HepG2 (cell line): ENCODE data around the gene ABCC3. TPM values are rescaled to one million over a fixed set of nuclear protein-coding genes. Genes with fewer than 3 reads are reported as not detected.

ENCODE experiments used
- AHR ChIP-seq: IDR thresholded peaks from 2 replicates; pipeline ENCODE4 v1.6.1; 2018; ENCODE audit warnings: missing genetic modification reagents, missing compliant biosample characterization
- CBX5 ChIP-seq: sonication (generic); formaldehyde crosslinking; IDR thresholded peaks from 2 replicates; pipeline ENCODE4 v1.4.0; 2020; ENCODE audit warnings: missing genetic modification reagents, borderline replicate concordance
- FOXA3 ChIP-seq: IDR thresholded peaks from 2 replicates; pipeline ENCODE4 v1.6.1; 2016; ENCODE audit warnings: missing genetic modification reagents, missing compliant biosample characterization
- GTF2F1 ChIP-seq: fragments of 150-350 bp; IDR thresholded peaks from 2 replicates; pipeline ENCODE4 v1.6.1; 2014; ENCODE audit warnings: low read length
- HNRNPL ChIP-seq: fragments of 200-400 bp; formaldehyde crosslinking; IDR thresholded peaks from 2 replicates; pipeline ENCODE4 v1.6.1; 2017; ENCODE audit warnings: mild to moderate bottlenecking, low read depth, low read length
- MAFG ChIP-seq: sonication (generic); formaldehyde crosslinking; IDR thresholded peaks from 2 replicates; pipeline ENCODE4 v1.5.1; 2020; ENCODE audit warnings: mild to moderate bottlenecking, missing genetic modification reagents
- MTERF4 ChIP-seq: sonication (generic); formaldehyde crosslinking; IDR thresholded peaks from 2 replicates; pipeline ENCODE4 v1.8.0; 2023; ENCODE audit warnings: mild to moderate bottlenecking, missing genetic modification reagents
- PHF5A ChIP-seq: IDR thresholded peaks from one replicate; pipeline ENCODE4 v1.6.1; 2018; ENCODE audit warnings: low read depth, missing genetic modification reagents; ENCODE audit not compliant: unreplicated experiment
- SOX6 ChIP-seq, 2 experiments: fragments of 450-650 bp in 1 of 2; sonication (generic) in 1 of 2; formaldehyde crosslinking in 1 of 2; IDR thresholded peaks; 2 replicates each; pipeline versions ENCODE4 v1.4.0 to v1.6.1; 2017 to 2020; ENCODE audit warnings: antibody characterized with exemption in 1 of 2, mild to moderate bottlenecking in 1 of 2, missing genetic modification reagents in 1 of 2
- TRAFD1 ChIP-seq: sonication (generic); formaldehyde crosslinking; IDR thresholded peaks from 2 replicates; pipeline ENCODE4 v1.5.1; 2020; ENCODE audit warnings: missing genetic modification reagents, mild to moderate bottlenecking, borderline replicate concordance
- ZBTB21 ChIP-seq: sonication (generic); formaldehyde crosslinking; IDR thresholded peaks from 2 replicates; pipeline ENCODE4 v1.4.0; 2020; ENCODE audit warnings: missing genetic modification reagents
- ZBTB26 ChIP-seq: IDR thresholded peaks from 2 replicates; pipeline ENCODE4 v1.6.1; 2016; ENCODE audit warnings: missing compliant biosample characterization, missing genetic modification reagents, borderline replicate concordance
- ZBTB4 ChIP-seq: sonication (generic); formaldehyde crosslinking; IDR thresholded peaks from 2 replicates; pipeline ENCODE4 v1.4.0; 2020; ENCODE audit warnings: missing genetic modification reagents, mild to moderate bottlenecking, borderline replicate concordance
- ZBTB7B ChIP-seq: sonication (generic); formaldehyde crosslinking; IDR thresholded peaks from 2 replicates; pipeline ENCODE4 v1.4.0; 2020; ENCODE audit warnings: missing genetic modification reagents
- ZNF576 ChIP-seq: sonication (generic); formaldehyde crosslinking; IDR thresholded peaks from 2 replicates; pipeline ENCODE4 v1.4.0; 2020; ENCODE audit warnings: mild to moderate bottlenecking, missing genetic modification reagents
- ZNF607 ChIP-seq: sonication (generic); formaldehyde crosslinking; IDR thresholded peaks from 2 replicates; pipeline ENCODE4 v1.5.1; 2020; ENCODE audit warnings: missing genetic modification reagents, mild to moderate bottlenecking, borderline replicate concordance
- ZNF691 ChIP-seq: sonication (generic); formaldehyde crosslinking; IDR thresholded peaks from 2 replicates; pipeline ENCODE4 v1.4.0; 2020; ENCODE audit warnings: missing genetic modification reagents, low read depth, mild to moderate bottlenecking, borderline replicate concordance
- ZNF781 ChIP-seq: sonication (generic); formaldehyde crosslinking; IDR thresholded peaks from 2 replicates; pipeline ENCODE4 v1.5.1; 2020; ENCODE audit warnings: borderline replicate concordance, mild to moderate bottlenecking, missing genetic modification reagents; ENCODE audit errors: not compliant biosample characterization
- ZSCAN31 ChIP-seq: sonication (generic); formaldehyde crosslinking; IDR thresholded peaks from 2 replicates; pipeline ENCODE4 v1.5.0; 2020; ENCODE audit warnings: low read depth, mild to moderate bottlenecking, missing genetic modification reagents
- polyA plus RNA-seq, 8 experiments: library from polyadenylated mRNA; depleted of rRNA in 3 of 8; stranded (reverse) in 7 of 8; unstranded in 1 of 8; fragments of >200 nt; fragmentation: Illumina TruSeq in 4 of 8; extraction: Trizol in 4 of 8; gene quantifications; 2 replicates each; pipeline versions ENCODE4 v1.2.1 to v1.2.3, GENCODE V29; 2011 to 2016; ENCODE audit warnings: low read depth in 4 of 8, missing spikeins in 1 of 8, mixed read lengths in 1 of 8; ENCODE audit not compliant: insufficient read depth in 1 of 8
- total RNA-seq, 5 experiments: library from RNA; depleted of rRNA; stranded (reverse); fragments of >200 nt; fragmentation: Illumina TruSeq; extraction: Trizol; gene quantifications; 2 replicates each; pipeline ENCODE4 v1.2.3, GENCODE V29; 2016; ENCODE audit warnings: low read depth in 1 of 5

ABCC3 gene
- total and polyA plus RNA-seq, 2 of the 13 experiments (the other 11 are each of a cell fraction or from before 2014, with no cell fraction given): 25.2 to 50.7 TPM

GRCh38 chr17:50627782-50628601 lies 6.7 kb upstream of the ABCC3 start (continued):
- TF ChIP-seq ZBTB4 (CRISPR knock-in tag) (0 out of 2 replicates have a peak, but pooled peaks have one; percentile 49), ZBTB26 (CRISPR knock-in tag) (peak; percentile 29; the same call in 1 of the 2 replicates), PHF5A (CRISPR knock-in tag) (peak; percentile 69), CBX5 (0 out of 2 replicates have a peak, but pooled peaks have one; percentile 30), ZSCAN31 (no peak; the same call in 1 of the 2 replicates), SOX6 (IDR thresholded peaks at IDR 0.05) (no peak), SOX6 (CRISPR knock-in tag; IDR thresholded peaks at IDR 0.05) (peak; percentile 81), MAFG (CRISPR knock-in tag) (no peak), TRAFD1 (CRISPR knock-in tag) (no peak), HNRNPL (peak; percentile 92; the same call in 1 of the 2 replicates), ZBTB21 (CRISPR knock-in tag) (no peak), GTF2F1 (no peak), FOXA3 (peak; percentile 88), MTERF4 (CRISPR knock-in tag) (peak; percentile 34; the same call in 1 of the 2 replicates), ZNF781 (CRISPR knock-in tag) (peak; percentile 85), ZBTB7B (CRISPR knock-in tag) (no peak), ZNF691 (CRISPR knock-in tag) (peak; percentile 85; the same call in 1 of the 2 replicates), ZNF576 (no peak), AHR (CRISPR knock-in tag) (peak; percentile 88; the same call in 1 of the 2 replicates), ZNF607 (CRISPR knock-in tag) (peak; percentile 93)
